GM15510 (cell line): ENCODE measurements around the gene SRCAP.

Experiments
- POLR2A ChIP-seq: IDR thresholded peaks from 3 replicates; pipeline ENCODE4 v1.6.1; 2011; ENCODE audit warnings: borderline replicate concordance; ENCODE audit not compliant: insufficient read length; ENCODE audit errors: extremely low read depth

The SRCAP gene

GRCh38 chr16:30698816-30699614, at the start of gene SRCAP:
TSS of gene SRCAP (plus strand) at chr16:30699171. CDS start at chr16:30700825, 1,654 bp downstream.
- peak; percentile 79 for TF ChIP-seq POLR2A

GRCh38 chr16:30649725-30650368, 49.1 kb upstream of the SRCAP start:
- no peak for TF ChIP-seq POLR2A

- no peak for TF ChIP-seq POLR2A
These were observed 48.4 kb upstream of the SRCAP start, which contains the start of gene PRR14 for GRCh38 chr16:30650369-30651123. TSS of gene PRR14 (plus strand) at chr16:30650960. CDS start at chr16:30651646, 686 bp downstream.

GRCh38 chr16:30651124-30652004, 47.6 kb upstream of the SRCAP start:
- peak; percentile 58 for TF ChIP-seq POLR2A

- no peak for TF ChIP-seq POLR2A
These were observed 47.0 kb upstream of the SRCAP start for GRCh38 chr16:30652005-30652296.

- TF ChIP-seq POLR2A: no peak
These were observed 46.3 kb upstream of the SRCAP start for GRCh38 chr16:30652718-30653117.

- TF ChIP-seq POLR2A: no peak
These were observed 44.1 kb upstream of the SRCAP start for GRCh38 chr16:30654856-30655255.

GRCh38 chr16:30655815-30656347, 43.1 kb upstream of the SRCAP start:
- no peak for TF ChIP-seq POLR2A

- TF ChIP-seq POLR2A: no peak
These were observed 42.6 kb upstream of the SRCAP start for GRCh38 chr16:30656388-30656787.

- TF ChIP-seq POLR2A: no peak
These were observed 41.8 kb upstream of the SRCAP start for GRCh38 chr16:30656974-30657865.

- TF ChIP-seq POLR2A: peak; percentile 73
These were observed 40.9 kb upstream of the SRCAP start, which contains the start of gene FBRS for GRCh38 chr16:30657866-30658730. TSS of gene FBRS (plus strand) at chr16:30658431. CDS start at chr16:30659519, 1,088 bp downstream.

- TF ChIP-seq POLR2A: no peak
These were observed 40.1 kb upstream of the SRCAP start for GRCh38 chr16:30658731-30659506.
